K562 (cell line): ENCODE measurements around the gene DCAF4L1. TPM values are rescaled to one million over a fixed set of nuclear protein-coding genes. Genes with fewer than 3 reads are reported as not detected.

Experiments
- ATAC-seq: fragments of 200-7000 bp; cut with Tn5 transposase; 3 replicates; pipeline ENCODE4 v1.9.1; 2020; ENCODE audit warnings: moderate library complexity
- BruUV-seq: library from RNA; stranded (reverse); fragments of 400-500 nt; replicated peaks from 2 replicates; lab custom pipeline; 2021; lab: Mats Ljungman, UMichigan
- CTCF ChIA-PET: fragments of 300-600 bp; formaldehyde crosslinking; extraction: SDS; loops from one replicate; lab custom pipeline; 2021; ENCODE audit warnings: low intra/inter-chr PET ratio; lab: Yijun Ruan, JAX
- POLR2A ChIA-PET: fragments of 300-600, 350-650 bp; sonication (Branson Sonifier 250); formaldehyde crosslinking; extraction: SDS; loops from one replicate; lab custom pipeline; 2021; ENCODE audit warnings: antibody characterized with exemption, inconsistent platforms; lab: Yijun Ruan, JAX
- DNase-seq, 4 experiments: peaks; one replicate each; pipeline versions ENCODE4 v3.0.0 to v3.0.0-alpha.2; 2011 to 2018; ENCODE audit warnings: low spot score in 3 of 4, mixed read lengths in 3 of 4; ENCODE audit errors: extremely low read depth in 1 of 4
- FAIRE-seq: peaks from 2 replicates; lab custom pipeline; 2011; peaks lifted over from hg19 to GRCh38; lab: Jason Lieb, UNC
- H2AFZ ChIP-seq: 2 replicates; pipeline ENCODE4 v1.6.0; 2011; ENCODE audit warnings: low read depth, low read length, control low read depth, inconsistent platforms
- H3K27ac ChIP-seq: fragments of 200-600 bp; 3 replicates; pipeline ENCODE4 v1.8.0; 2011; ENCODE audit warnings: low read depth, mild to moderate bottlenecking, control low read depth, inconsistent platforms, low read length, moderate library complexity, mixed read lengths; ENCODE audit errors: extremely low read depth
- H3K27me3 ChIP-seq, 2 experiments: fragments of 300-600 bp in 1 of 2; 2 replicates in 1 of 2; 3 replicates in 1 of 2; pipeline versions ENCODE4 v1.6.0 to v1.8.0; 2011; ENCODE audit warnings: inconsistent platforms in 2 of 2, low read length in 2 of 2, mild to moderate bottlenecking in 1 of 2, mixed read lengths in 1 of 2, moderate library complexity in 1 of 2; ENCODE audit not compliant: control insufficient read depth in 2 of 2, insufficient read depth in 2 of 2
- H3K36me3 ChIP-seq: fragments of 300-600 bp; 3 replicates; pipeline ENCODE4 v1.8.0; 2011; ENCODE audit warnings: mild to moderate bottlenecking, low read length, inconsistent platforms; ENCODE audit not compliant: control insufficient read depth, insufficient read depth
- H3K4me1 ChIP-seq, 2 experiments: fragments of 200-600 bp in 1 of 2; replicated peaks in 1 of 2; 2 replicates in 1 of 2; 3 replicates in 1 of 2; pipeline versions ENCODE4 v1.5.1 to v1.8.0; 2011; ENCODE audit warnings: inconsistent platforms in 2 of 2, low read length in 2 of 2, mild to moderate bottlenecking in 1 of 2, mixed read lengths in 1 of 2, moderate library complexity in 1 of 2; ENCODE audit not compliant: control insufficient read depth in 2 of 2, insufficient read depth in 2 of 2
- H3K4me2 ChIP-seq: 2 replicates; pipeline ENCODE4 v1.6.1; 2011; ENCODE audit warnings: low read length, control low read depth, inconsistent platforms, mixed read lengths; ENCODE audit not compliant: insufficient read depth
- H3K4me3 ChIP-seq: fragments of 200-600 bp; sonication (generic), shearing (Covaris generic); 2 replicates; pipeline ENCODE4 v1.5.1; 2016; ENCODE audit warnings: control low read depth, inconsistent platforms
- H3K79me2 ChIP-seq: fragments of 200-600 bp; 3 replicates; pipeline ENCODE4 v1.8.0; 2011; ENCODE audit warnings: low read length, inconsistent platforms; ENCODE audit not compliant: control insufficient read depth, insufficient read depth
- H3K9ac ChIP-seq, 2 experiments: 2 replicates each; pipeline versions ENCODE4 v1.6.0 to v1.6.1; 2011; ENCODE audit warnings: low read depth in 2 of 2, low read length in 2 of 2, control low read depth in 1 of 2, inconsistent platforms in 1 of 2, mild to moderate bottlenecking in 1 of 2, mixed read lengths in 1 of 2; ENCODE audit not compliant: insufficient read depth in 1 of 2
- H3K9me1 ChIP-seq: one replicate; pipeline ENCODE4 v1.6.0; 2011; ENCODE audit warnings: inconsistent platforms, mild to moderate bottlenecking, low read length, moderate library complexity; ENCODE audit not compliant: control insufficient read depth, insufficient read depth
- H3K9me3 ChIP-seq: replicated peaks from 2 replicates; pipeline ENCODE4 v1.5.1; 2011; ENCODE audit warnings: low read depth, low read length, inconsistent platforms; ENCODE audit not compliant: control insufficient read depth, insufficient read depth
- H4K20me1 ChIP-seq: replicated peaks from 2 replicates; pipeline ENCODE4 v1.6.1; 2011; ENCODE audit warnings: low read length, inconsistent platforms, mixed read lengths; ENCODE audit not compliant: control insufficient read depth, insufficient read depth
- CTCF ChIP-seq, 3 experiments: IDR thresholded peaks in 2 of 3; conservative IDR thresholded peaks in 1 of 3; 2 replicates each; pipeline ENCODE4 v1.5.1; 2011 to 2012; ENCODE audit warnings: low read length in 3 of 3, mild to moderate bottlenecking in 3 of 3, control low read depth in 2 of 3, improper control_type of control experiment in 1 of 3, inconsistent platforms in 1 of 3, low read depth in 1 of 3, mixed read lengths in 1 of 3, moderate library complexity in 1 of 3; ENCODE audit not compliant: insufficient read depth in 2 of 3
- NR4A1 ChIP-seq, 2 experiments: fragments of 250-450 bp in 1 of 2; fragments of 450-650 bp in 1 of 2; sonication (Bioruptor Pico) in 1 of 2; IDR thresholded peaks; 2 replicates each; pipeline versions ENCODE4 v1.4.0 to v1.6.1; 2016 to 2020; ENCODE audit warnings: mild to moderate bottlenecking in 2 of 2, missing compliant biosample characterization in 1 of 2, missing genetic modification characterization in 1 of 2, moderate library complexity in 1 of 2
- PPARD ChIP-seq: fragments of 250-450 bp; sonication (Bioruptor Pico); IDR thresholded peaks from 2 replicates; pipeline ENCODE4 v1.8.0; 2022; ENCODE audit warnings: inconsistent platforms, mild to moderate bottlenecking, moderate library complexity
- ZBTB17 ChIP-seq: fragments of 450-650 bp; formaldehyde crosslinking; IDR thresholded peaks from 2 replicates; pipeline ENCODE4 v1.4.0; 2020; ENCODE audit warnings: mild to moderate bottlenecking
- ZNF282 ChIP-seq: sonication (generic); formaldehyde crosslinking; IDR thresholded peaks from 2 replicates; pipeline ENCODE4 v1.8.1; 2023; ENCODE audit warnings: missing genetic modification reagents
- ZNF584 ChIP-seq: fragments of 200-800 bp; sonication (Bioruptor generic); IDR thresholded peaks from 2 replicates; pipeline ENCODE4 v1.6.1; 2016; ENCODE audit warnings: low read depth, mild to moderate bottlenecking, missing genetic modification characterization, missing compliant biosample characterization
- WGBS: fragments of 100-300 bp; shearing (Covaris generic); methylation state at CpG from one replicate; pipeline ENCODE4 v1.1.6; 2016; ENCODE audit warnings: low coverage, mixed read lengths; ENCODE audit not compliant: insufficient coverage; ENCODE audit errors: missing lambda C conversion rate; 5-methylcytosine and 5-hydroxymethylcytosine counted together
- in situ Hi-C: fragments of 300-500 bp; cut with MboI; formaldehyde crosslinking; loops from 4 replicates; pipeline ENCODE4 v1.15.0; 2018; ENCODE audit warnings: inconsistent platforms, mixed read lengths
- intact Hi-C: fragments of 100-400 bp; cut with micrococcal nuclease; formaldehyde crosslinking; loops from 2 replicates; pipeline ENCODE4 v1.14.2; 2022
- polyA plus RNA-seq, 8 experiments: library from polyadenylated mRNA; depleted of rRNA in 4 of 8; stranded (reverse) in 5 of 8; unstranded in 3 of 8; fragments of >200 nt; fragmentation: Nextera tagmentation in 2 of 8; fragmentation: Illumina TruSeq in 1 of 8; extraction: Ambion mirVana in 2 of 8; extraction: Trizol in 1 of 8; gene quantifications; 2 replicates each; pipeline versions ENCODE4 v1.2.1 to v1.2.3, GENCODE V29; 2011 to 2014; ENCODE audit warnings: inconsistent platforms in 1 of 8, missing spikeins in 1 of 8
- total RNA-seq, 7 experiments: library from RNA; depleted of rRNA in 6 of 7; stranded (reverse); fragments of >200 nt in 6 of 7; fragmentation: Illumina TruSeq in 2 of 7; extraction: Trizol in 2 of 7; gene quantifications; 2 replicates each; pipeline versions ENCODE4 v1.2.1 to v1.2.3, GENCODE V29; 2011 to 2021; ENCODE audit warnings: low replicate concordance in 1 of 7

DCAF4L1 gene
- total and polyA plus RNA-seq, 9 of the 15 experiments (the other 6 are each of a cell fraction or from before 2014, with no cell fraction given) = 0.17 to 0.64 (median 0.36) TPM

GRCh38 chr4:41992967-41993857 lies 11.7 kb downstream of the DCAF4L1 start (continued):
- TF ChIP-seq ZNF584 (CRISPR knock-in tag) = no peak
- TF ChIP-seq ZNF282 = no peak

- H3K27me3 ChIP-seq = no peaks in the 10 kb centered on the region
- H2AFZ ChIP-seq = no peak overlapping the region
- H3K4me3 ChIP-seq = no peak overlapping the region
- no peaks in the 10 kb centered on the region for H3K9me3 ChIP-seq
- intact Hi-C loops = loop anchor here (5.0 kb wide), 1 partner anchor 57 kb away; the partner anchor contains the start of gene TMEM33
- H3K79me2 ChIP-seq = peaks cover 59% of the 10 kb centered on the region
- no peaks in the 10 kb centered on the region for H3K9me1 ChIP-seq
- FAIRE-seq (no peak), ATAC-seq (no peak), DNase-seq (no peak)
- H3K4me1 ChIP-seq = peaks cover 9 to 12% of the 10 kb centered on the region in 2 experiments; a peak in 4 of 5 replicates
- peaks cover 2% of the 10 kb centered on the region; the same call in 2 of the 3 replicates for H3K36me3 ChIP-seq
- peaks cover 6% of the 10 kb centered on the region; the same call in 1 of the 2 replicates for H4K20me1 ChIP-seq
- ChIA-PET POLR2A (no interaction called here), CTCF (no interaction called here)
- WGBS = 79% methylated on average over 2 of the region's 3 CpGs
- no peak overlapping the region for H3K9ac ChIP-seq
- no peak overlapping the region for H3K4me2 ChIP-seq
- no TSS peak for BruUV-seq
- no peak overlapping the region for H3K27ac ChIP-seq
- in situ Hi-C loops = no loop called here
- 0 out of 6 replicates have a peak, but pooled peaks of 2 of the 3 experiments have one; percentile 1 to 10 for TF ChIP-seq CTCF (IDR thresholded peaks at IDR 0.05 in 2 of 3, conservative IDR thresholded peaks at IDR 0.05 in 1 of 3; ENCODE audit: insufficient read depth in 2 of 3, low read depth in 1 of 3, low read length in 3 of 3)
- no peak for TF ChIP-seq ZBTB17 (CRISPR knock-in tag)
- no peak for TF ChIP-seq PPARD (CRISPR knock-in tag)
- no peak for TF ChIP-seq NR4A1 (CRISPR knock-in tag; IDR thresholded peaks at IDR 0.05)
- TF ChIP-seq NR4A1 (tag; IDR thresholded peaks at IDR 0.05) = no peak
Observed at GRCh38 chr4:41994461-41994985, 13.0 kb downstream of the DCAF4L1 start.
